HEK293T (cell line): ENCODE data around the gene ZBTB34.

Source experiments
- CTCF ChIA-PET: fragments of 350-600 bp; formaldehyde crosslinking; extraction: SDS; loops from one replicate; lab custom pipeline; 2021; ENCODE audit warnings: antibody characterized with exemption, inconsistent platforms; lab: Yijun Ruan, JAX
- POLR2A ChIA-PET: fragments of 350-600 bp; formaldehyde crosslinking; extraction: SDS; loops from one replicate; lab custom pipeline; 2020; ENCODE audit warnings: antibody characterized with exemption, inconsistent platforms; lab: Yijun Ruan, JAX
- DNase-seq: peaks from one replicate; pipeline ENCODE4 v3.0.0; 2012; ENCODE audit warnings: mixed read lengths; ENCODE audit errors: extremely low spot score
- ARNT ChIP-seq: fragments of 450-650 bp; IDR thresholded peaks from 2 replicates; pipeline ENCODE4 v1.6.1; 2017; ENCODE audit warnings: mild to moderate bottlenecking
- BHLHE40 ChIP-seq: fragments of 450-650 bp; IDR thresholded peaks from 2 replicates; pipeline ENCODE4 v1.6.1; 2016; ENCODE audit warnings: mild to moderate bottlenecking, moderate library complexity, borderline replicate concordance
- CTBP1 ChIP-seq: fragments of 450-650 bp; IDR thresholded peaks from 2 replicates; pipeline ENCODE4 v1.6.1; 2016; ENCODE audit warnings: borderline replicate concordance
- ELF4 ChIP-seq: fragments of 450-650 bp; IDR thresholded peaks from 2 replicates; pipeline ENCODE4 v1.6.1; 2017; ENCODE audit warnings: antibody characterized with exemption
- FOXA1 ChIP-seq: fragments of 450-650 bp; IDR thresholded peaks from 2 replicates; pipeline ENCODE4 v1.6.1; 2016; ENCODE audit warnings: mild to moderate bottlenecking
- FOXK2 ChIP-seq: fragments of 450-650 bp; IDR thresholded peaks from 2 replicates; pipeline ENCODE4 v1.6.1; 2016; ENCODE audit warnings: mild to moderate bottlenecking
- FOXM1 ChIP-seq: fragments of 450-650 bp; IDR thresholded peaks from 2 replicates; pipeline ENCODE4 v1.6.1; 2017; ENCODE audit warnings: mild to moderate bottlenecking, borderline replicate concordance
- HDGF ChIP-seq: fragments of 450-650 bp; IDR thresholded peaks from 2 replicates; pipeline ENCODE4 v1.6.1; 2017; ENCODE audit warnings: antibody characterized with exemption, borderline replicate concordance
- L3MBTL2 ChIP-seq: fragments of 450-650 bp; conservative IDR thresholded peaks from 2 replicates; pipeline ENCODE4 v1.6.1; 2016; ENCODE audit warnings: mild to moderate bottlenecking
- LEF1 ChIP-seq: fragments of 450-650 bp; IDR thresholded peaks from 2 replicates; pipeline ENCODE4 v1.6.1; 2017; ENCODE audit warnings: mild to moderate bottlenecking, borderline replicate concordance
- NFRKB ChIP-seq: fragments of 450-650 bp; IDR thresholded peaks from 2 replicates; pipeline ENCODE4 v1.6.1; 2016; ENCODE audit warnings: mild to moderate bottlenecking, moderate library complexity
- SP1 ChIP-seq: fragments of 450-650 bp; IDR thresholded peaks from 2 replicates; pipeline ENCODE4 v1.6.1; 2017
- SUZ12 ChIP-seq: fragments of 450-650 bp; IDR thresholded peaks from 2 replicates; pipeline ENCODE4 v1.6.1; 2016; ENCODE audit warnings: mild to moderate bottlenecking
- TARDBP ChIP-seq: fragments of 450-650 bp; IDR thresholded peaks from 2 replicates; pipeline ENCODE4 v1.6.1; 2016
- ZNF384 ChIP-seq: fragments of 450-650 bp; IDR thresholded peaks from 2 replicates; pipeline ENCODE4 v1.6.1; 2016
- TF ChIP-seq, protein P1 (sequence below): fragments of 450-650 bp; IDR thresholded peaks from 2 replicates; pipeline ENCODE4 v1.6.1; 2016

ZBTB34 gene

DNA sequence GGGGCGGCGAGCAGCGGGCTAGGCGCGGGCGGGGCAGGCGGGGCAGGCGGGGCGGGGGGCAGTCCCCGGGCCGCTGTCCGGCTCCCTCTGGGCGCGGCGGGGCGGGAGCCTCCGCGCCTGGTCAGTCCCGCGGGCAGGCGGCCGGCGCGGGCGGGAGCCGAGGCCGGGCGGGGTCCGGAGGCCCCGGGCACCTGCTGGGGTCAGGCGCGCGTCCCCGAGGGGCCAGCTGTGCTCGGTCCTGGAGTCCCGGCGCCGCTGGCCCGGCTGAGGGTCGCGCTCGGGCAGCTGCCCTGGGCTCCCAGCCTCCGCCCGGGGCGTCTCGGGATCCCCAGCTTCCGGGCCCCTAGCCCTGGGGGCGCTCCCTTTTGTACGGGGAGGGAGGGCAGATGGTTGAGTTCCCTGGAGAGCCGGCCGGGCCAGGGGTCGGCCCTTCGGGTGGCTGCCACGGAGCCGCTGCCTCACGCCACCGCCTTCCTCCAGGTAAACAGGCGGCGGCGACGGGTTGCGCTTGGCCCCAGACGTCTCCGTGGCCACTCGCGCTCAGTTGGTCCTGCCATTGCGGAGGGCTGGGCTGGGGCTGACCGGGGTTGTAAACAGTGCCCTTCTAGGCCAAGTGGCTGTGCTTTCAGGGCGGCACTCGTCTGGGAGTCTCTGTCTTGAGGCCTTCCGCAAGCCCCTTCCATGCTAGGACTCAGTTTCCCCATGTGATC is 473 bp downstream of the ZBTB34 start:
- peak; percentile 41 for DNase-seq
- POLR2A ChIA-PET, result no interaction called here
- CTCF ChIA-PET, result no interaction called here

GRCh38 chr9:126861707-126862103 is 1.3 kb downstream of the ZBTB34 start:
- TF ChIP-seq CTBP1, result no peak
- DNase-seq, result no peak
- POLR2A ChIA-PET, result no interaction called here

More for the DNA sequence above, 473 bp downstream of the ZBTB34 start:
- TF ChIP-seq LEF1 (no peak), SUZ12 (no peak), SP1 (no peak), HDGF (no peak)

GRCh38 chr9:126862104-126862761 is 1.8 kb downstream of the ZBTB34 start:
- ChIA-PET CTCF (no interaction called here), POLR2A (no interaction called here)
- TF ChIP-seq SP1, result no peak
- TF ChIP-seq SUZ12, result no peak
- no peak for TF ChIP-seq ARNT
- TF ChIP-seq FOXA1, result no peak
- TF ChIP-seq BHLHE40, result no peak
- no peak for TF ChIP-seq HDGF
- no peak for TF ChIP-seq L3MBTL2
- TF ChIP-seq CTBP1, result no peak
- TF ChIP-seq ZNF384, result no peak
- TF ChIP-seq TARDBP, result no peak
- TF ChIP-seq, protein P1, sequence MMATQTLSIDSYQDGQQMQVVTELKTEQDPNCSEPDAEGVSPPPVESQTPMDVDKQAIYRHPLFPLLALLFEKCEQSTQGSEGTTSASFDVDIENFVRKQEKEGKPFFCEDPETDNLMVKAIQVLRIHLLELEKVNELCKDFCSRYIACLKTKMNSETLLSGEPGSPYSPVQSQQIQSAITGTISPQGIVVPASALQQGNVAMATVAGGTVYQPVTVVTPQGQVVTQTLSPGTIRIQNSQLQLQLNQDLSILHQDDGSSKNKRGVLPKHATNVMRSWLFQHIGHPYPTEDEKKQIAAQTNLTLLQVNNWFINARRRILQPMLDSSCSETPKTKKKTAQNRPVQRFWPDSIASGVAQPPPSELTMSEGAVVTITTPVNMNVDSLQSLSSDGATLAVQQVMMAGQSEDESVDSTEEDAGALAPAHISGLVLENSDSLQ, result no peak
- no peak for TF ChIP-seq FOXK2
- TF ChIP-seq ELF4, result no peak
- no peak for DNase-seq

More at GRCh38 chr9:126861707-126862103, 1.3 kb downstream of the ZBTB34 start:
- CTCF ChIA-PET, result no interaction called here

- TF ChIP-seq FOXK2 (no peak), TARDBP (no peak), FOXM1 (no peak), CTBP1 (no peak), SUZ12 (no peak), HDGF (no peak), FOXA1 (no peak), BHLHE40 (no peak), NFRKB (no peak)
- TF ChIP-seq, protein P1, result no peak
- no peak for DNase-seq
- POLR2A ChIA-PET, result no interaction called here
- CTCF ChIA-PET, result interaction anchor here (0.7 kb wide), 2 partner anchors 28 to 61 kb away, joined by 3 read pairs; no protein-coding TSS in a partner anchor
Measured at GRCh38 chr9:126864771-126865170, 4.3 kb downstream of the ZBTB34 start.

DNA sequence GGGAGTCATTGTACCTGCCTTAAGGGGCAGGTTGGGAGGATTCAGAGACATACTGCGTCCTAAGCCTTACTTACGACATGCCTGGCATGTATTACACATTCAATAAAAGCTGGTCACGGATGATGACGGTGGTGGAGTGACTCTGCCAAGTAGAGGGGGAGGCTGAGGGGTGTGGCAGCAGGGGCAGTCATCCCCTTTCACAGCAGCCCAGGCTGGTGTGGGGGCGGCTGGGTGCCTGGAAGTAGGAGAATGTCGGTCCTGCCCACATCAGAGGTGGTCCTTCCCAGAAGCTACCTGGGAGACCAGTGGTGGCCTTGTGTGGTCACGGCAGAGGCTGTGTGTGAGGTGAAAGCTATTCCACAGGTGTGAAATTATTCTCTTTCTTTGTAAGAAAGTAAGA is 8.9 kb downstream of the ZBTB34 start:
- POLR2A ChIA-PET, result interaction anchor here (0.5 kb wide), 1 partner anchor 41 kb away, joined by 3 read pairs; no protein-coding TSS in a partner anchor
- TF ChIP-seq SP1 (no peak), ZNF384 (no peak), L3MBTL2 (no peak), FOXK2 (no peak), FOXM1 (no peak), BHLHE40 (no peak)
- CTCF ChIA-PET, result no interaction called here
- DNase-seq, result no peak

DNA sequence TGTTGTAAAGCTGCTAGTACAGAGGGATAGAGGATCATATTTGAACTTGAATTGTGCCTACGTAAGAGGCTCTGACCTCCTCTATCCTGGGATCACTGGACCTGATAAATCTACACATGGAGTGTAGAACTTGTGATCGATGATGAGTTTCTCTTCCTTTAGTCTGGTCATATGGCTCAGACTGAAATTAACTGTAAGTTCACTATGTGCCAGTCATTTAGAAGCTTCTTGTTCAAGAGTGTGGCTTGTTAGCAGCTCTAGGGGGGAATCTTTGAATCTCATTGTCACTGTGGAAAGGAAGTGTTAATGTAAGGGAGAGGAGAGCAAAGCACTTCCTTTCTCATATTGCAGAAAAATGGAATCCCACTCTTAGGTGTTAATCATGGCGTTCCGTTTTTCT is 12.1 kb downstream of the ZBTB34 start:
- CTCF ChIA-PET, result interaction anchor here (0.6 kb wide), 1 partner anchor 96 kb away, joined by 3 read pairs; no protein-coding TSS in a partner anchor
- no peak for DNase-seq
- POLR2A ChIA-PET, result no interaction called here

More for the DNA sequence above, 12.1 kb downstream of the ZBTB34 start:
- no peak for TF ChIP-seq LEF1
- TF ChIP-seq CTBP1, result no peak
- no peak for TF ChIP-seq HDGF
- TF ChIP-seq, protein P1, result no peak
- TF ChIP-seq SP1, result no peak
- no peak for TF ChIP-seq L3MBTL2
